Fibroblast of lung (primary cell): ENCODE results near the gene MINDY3. TPM values are rescaled to one million over a fixed set of nuclear protein-coding genes. Genes with fewer than 3 reads are reported as not detected.

Experiments
- DNase-seq, 2 donors: peaks; one replicate each; pipeline versions ENCODE4 v3.0.0 to v3.0.0-alpha.2; 2010; ENCODE audit warnings: low read depth in 2 of 2
- H2AFZ ChIP-seq: 2 replicates; pipeline ENCODE4 v1.5.1; 2012; ENCODE audit warnings: low read length, control low read depth, inconsistent platforms
- H3K27ac ChIP-seq: 2 replicates; pipeline ENCODE4 v1.5.1; 2011; ENCODE audit warnings: low read length, control low read depth; ENCODE audit not compliant: insufficient read depth
- H3K27me3 ChIP-seq: 2 replicates; pipeline ENCODE4 v1.5.1; 2011; ENCODE audit warnings: mild to moderate bottlenecking, low read length; ENCODE audit not compliant: control insufficient read depth, insufficient read depth
- H3K36me3 ChIP-seq: 2 replicates; pipeline ENCODE4 v1.5.1; 2011; ENCODE audit warnings: low read length; ENCODE audit not compliant: control insufficient read depth, insufficient read depth
- H3K4me1 ChIP-seq: 2 replicates; pipeline ENCODE4 v1.5.1; 2011; ENCODE audit warnings: low read length; ENCODE audit not compliant: control insufficient read depth, insufficient read depth; ENCODE audit errors: extremely low read depth
- H3K4me2 ChIP-seq: 2 replicates; pipeline ENCODE4 v1.5.1; 2011; ENCODE audit warnings: low read length, control low read depth; ENCODE audit not compliant: insufficient read depth; ENCODE audit errors: extremely low read depth
- H3K4me3 ChIP-seq, 4 experiments: fragments of 200-600 bp in 1 of 4; sonication (generic) in 1 of 4; replicated peaks in 1 of 4; 2 replicates each; pipeline ENCODE4 v1.5.1; 2011 to 2016; ENCODE audit warnings: low read length in 4 of 4, low read depth in 3 of 4, mild to moderate bottlenecking in 3 of 4, control low read depth in 2 of 4, inconsistent platforms in 1 of 4, mixed read lengths in 1 of 4; ENCODE audit not compliant: insufficient read depth in 1 of 4; ENCODE audit errors: control extremely low read depth in 1 of 4
- H3K79me2 ChIP-seq: 2 replicates; pipeline ENCODE4 v1.5.1; 2012; ENCODE audit warnings: mild to moderate bottlenecking, low read length, inconsistent platforms; ENCODE audit not compliant: control insufficient read depth, insufficient read depth
- H3K9ac ChIP-seq: 2 replicates; pipeline ENCODE4 v1.5.1; 2011; ENCODE audit warnings: mild to moderate bottlenecking, low read length, control low read depth; ENCODE audit not compliant: insufficient read depth
- H3K9me3 ChIP-seq: 2 replicates; pipeline ENCODE4 v1.5.1; 2012; ENCODE audit warnings: low read depth, low read length; ENCODE audit not compliant: control insufficient read depth, insufficient read depth
- H4K20me1 ChIP-seq: 2 replicates; pipeline ENCODE4 v1.5.1; 2011; ENCODE audit warnings: low read length; ENCODE audit not compliant: control insufficient read depth, insufficient read depth; ENCODE audit errors: extremely low read depth
- CTCF ChIP-seq, 2 donors: IDR thresholded peaks in 1 of 2; conservative IDR thresholded peaks in 1 of 2; 1 replicate in 1 of 2; 2 replicates in 1 of 2; pipeline ENCODE4 v1.5.1; 2011 to 2012; ENCODE audit warnings: low read length in 2 of 2, control low read depth in 1 of 2, inconsistent platforms in 1 of 2, low read depth in 1 of 2, mild to moderate bottlenecking in 1 of 2
- EZH2 ChIP-seq: IDR thresholded peaks from 2 replicates; pipeline ENCODE4 v1.5.1; 2012; ENCODE audit warnings: low read length, control low read depth, mild to moderate bottlenecking; ENCODE audit errors: missing control alignments
- polyA plus RNA-seq, 2 donors: library from polyadenylated mRNA; depleted of rRNA in 1 of 2; stranded (reverse) in 1 of 2; unstranded in 1 of 2; fragments of >200 nt; gene quantifications; 2 replicates each; pipeline ENCODE4 v1.2.1, GENCODE V29; 2011 to 2012; ENCODE audit warnings: missing spikeins in 1 of 2
- total RNA-seq: library from RNA; depleted of rRNA; stranded (reverse); fragments of >200 nt; gene quantifications from 2 replicates; pipeline ENCODE4 v1.2.1, GENCODE V29; 2014

The MINDY3 gene
- total and polyA plus RNA-seq, 2 donors (not counting 1 experiment from before 2014, with no cell fraction given) = 30.6 to 37.5 TPM

DNA sequence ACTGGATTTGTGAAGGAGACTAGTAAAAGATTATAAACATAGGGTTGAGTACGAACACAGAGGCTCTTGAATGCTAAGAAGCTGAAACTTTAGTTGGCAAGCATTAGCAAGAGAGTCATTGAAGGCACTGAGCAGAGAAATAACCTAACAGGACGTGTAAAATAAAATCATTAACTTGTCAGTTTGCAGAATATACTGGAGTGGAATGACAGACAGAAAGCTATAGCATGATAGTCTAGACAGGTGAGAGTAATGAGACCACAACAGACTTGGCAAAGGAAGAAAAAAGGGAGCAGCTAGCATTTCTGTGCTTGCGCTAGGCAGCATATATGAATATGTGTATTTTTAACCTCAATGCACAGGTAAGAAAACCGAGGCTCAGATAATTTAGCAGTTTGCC is 30.8 kb downstream of the MINDY3 start:
- H3K9ac ChIP-seq = no peak overlapping the region
- no peak overlapping the region for H3K4me3 ChIP-seq
- H3K9me3 ChIP-seq = no peaks in the 10 kb centered on the region
- no peak overlapping the region for H3K27ac ChIP-seq
- no peaks in the 10 kb centered on the region for H3K27me3 ChIP-seq
- no peaks in the 10 kb centered on the region for H3K36me3 ChIP-seq
- DNase-seq = no peak
- no peaks in the 10 kb centered on the region for H3K4me1 ChIP-seq
- no peak for TF ChIP-seq CTCF (conservative IDR thresholded peaks at IDR 0.05 in 1 of 2, IDR thresholded peaks at IDR 0.05 in 1 of 2; ENCODE audit: low read depth in 1 of 2, low read length in 2 of 2)
- TF ChIP-seq EZH2 = no peak
- H2AFZ ChIP-seq = no peak overlapping the region
- no peak overlapping the region for H3K4me2 ChIP-seq
- no peaks in the 10 kb centered on the region for H3K79me2 ChIP-seq
- H4K20me1 ChIP-seq = no peaks in the 10 kb centered on the region

- H3K9ac ChIP-seq = no peak overlapping the region
- no peaks in the 10 kb centered on the region for H3K4me1 ChIP-seq
- no peaks in the 10 kb centered on the region for H4K20me1 ChIP-seq
- no peak overlapping the region for H2AFZ ChIP-seq
- TF ChIP-seq CTCF (conservative IDR thresholded peaks at IDR 0.05 in 1 of 2, IDR thresholded peaks at IDR 0.05 in 1 of 2; ENCODE audit: low read depth in 1 of 2, low read length in 2 of 2) (peak in 1 of 2 donors; percentile 24), EZH2 (no peak)
- no peaks in the 10 kb centered on the region for H3K9me3 ChIP-seq
- H3K4me3 ChIP-seq = no peak overlapping the region
- no peaks in the 10 kb centered on the region for H3K27me3 ChIP-seq
- no peak overlapping the region for H3K4me2 ChIP-seq
- H3K27ac ChIP-seq = no peak overlapping the region
- peak; percentile 6 to 64 for DNase-seq
- H3K79me2 ChIP-seq = no peaks in the 10 kb centered on the region
- H3K36me3 ChIP-seq = no peaks in the 10 kb centered on the region
Observed at GRCh38 chr10:15824498-15824897, 35.8 kb downstream of the MINDY3 start.

DNA sequence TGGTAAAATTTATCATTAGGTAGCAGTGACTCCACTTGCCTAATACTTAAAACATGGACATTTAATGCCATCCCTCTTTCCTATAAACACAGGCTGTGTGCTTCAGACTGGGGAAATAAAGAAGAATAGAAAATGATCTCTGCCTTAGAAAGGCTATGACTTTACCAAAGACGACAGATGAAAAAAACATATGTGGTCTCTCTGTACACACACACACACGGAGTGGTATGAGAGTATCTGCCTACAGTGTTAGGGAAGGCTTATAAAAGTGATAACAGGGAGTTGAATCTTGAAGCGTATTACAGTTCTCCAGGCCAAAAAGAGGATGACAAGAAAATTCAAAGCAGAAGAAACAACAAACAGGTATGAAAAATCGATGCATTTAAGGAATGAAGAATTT is 38.2 kb downstream of the MINDY3 start:
- Histone ChIP-seq H3K27ac (no peak overlapping the region), H3K27me3 (no peaks in the 10 kb centered on the region), H2AFZ (no peak overlapping the region), H3K36me3 (no peaks in the 10 kb centered on the region), H3K9ac (no peak overlapping the region), H3K9me3 (no peaks in the 10 kb centered on the region), H3K4me3 (no peak overlapping the region), H4K20me1 (no peaks in the 10 kb centered on the region), H3K79me2 (no peaks in the 10 kb centered on the region), H3K4me2 (no peak overlapping the region), H3K4me1 (no peaks in the 10 kb centered on the region)
- DNase-seq = no peak
- TF ChIP-seq CTCF (conservative IDR thresholded peaks at IDR 0.05 in 1 of 2, IDR thresholded peaks at IDR 0.05 in 1 of 2; ENCODE audit: low read depth in 1 of 2, low read length in 2 of 2) (no peak), EZH2 (no peak)
